ENCODE results near the gene AMOTL2. TPM values are rescaled to one million over a fixed set of nuclear protein-coding genes. Genes with fewer than 3 reads are reported as not detected.

The AMOTL2 gene
- total and polyA plus RNA-seq, 2 experiments from 2014 or later, result 17.9 to 102 TPM

DNA sequence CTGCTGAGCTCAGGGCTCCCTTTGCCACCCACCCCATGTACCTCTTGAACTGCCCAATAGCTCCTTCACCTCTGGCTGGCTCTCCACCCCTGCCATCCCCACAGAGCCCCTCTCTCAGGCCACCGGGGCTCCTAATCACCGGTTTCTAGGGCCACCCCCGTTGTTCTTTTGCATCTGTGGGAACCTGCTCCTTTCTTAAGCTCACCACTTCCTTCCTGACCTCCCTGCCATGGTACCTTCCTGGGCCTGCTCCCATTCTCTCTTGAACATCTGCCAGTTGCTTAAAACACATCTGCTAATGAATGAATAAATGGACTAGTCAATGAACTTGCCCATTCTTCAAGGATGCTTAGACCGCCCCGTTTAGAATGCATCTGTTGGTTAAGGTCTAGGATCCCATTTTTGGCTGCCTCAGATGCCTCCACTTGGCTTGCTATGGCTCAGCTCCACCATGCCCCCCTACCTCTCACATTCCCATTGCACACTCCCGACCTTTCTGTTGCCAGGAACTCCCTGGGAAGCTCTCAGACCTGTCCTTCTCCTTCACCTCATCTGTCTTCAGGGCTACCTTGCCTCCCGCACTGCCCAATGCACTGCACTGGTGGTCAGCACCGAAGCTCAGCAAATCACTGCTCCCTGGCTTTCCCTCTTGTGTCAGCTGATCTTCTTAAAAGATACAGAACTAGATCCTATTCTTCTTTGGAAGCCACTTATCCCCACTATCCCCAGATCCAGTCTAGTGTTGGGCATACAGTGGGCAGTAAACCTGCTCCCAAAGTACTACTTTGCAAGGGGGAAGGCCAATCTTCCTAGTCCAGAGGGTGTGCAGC, 9.1 kb downstream of the AMOTL2 start:
- no peak for ATAC-seq
- Histone ChIP-seq H3F3A (replicated peaks; ENCODE audit: low read depth) (peaks cover 36% of the 10 kb centered on the region), H3K36me3 (ENCODE audit: insufficient read depth) (peaks cover 56% of the 10 kb centered on the region), H3K27ac (ENCODE audit: low read depth) (peak overlapping the region; percentile 99), H3K79me2 (replicated peaks; ENCODE audit: insufficient read depth) (peaks cover 29% of the 10 kb centered on the region), H3K4me3 (peak overlapping the region; percentile 47), H4K20me1 (replicated peaks; ENCODE audit: insufficient read depth) (peaks cover 24% of the 10 kb centered on the region), H3K27me3 (ENCODE audit: insufficient read depth) (no peaks in the 10 kb centered on the region), H3K4me2 (peak overlapping the region; percentile 79), H2AFZ (no peak overlapping the region), H3K4me1 (ENCODE audit: insufficient read depth) (peaks cover 31% of the 10 kb centered on the region), H3K9me2 (ENCODE audit: insufficient read depth) (no peaks in the 10 kb centered on the region)
- no peaks in the 10 kb centered on the region; the same call in 2 of the 3 replicates for H3K9me3 Mint-ChIP-seq
- TF ChIP-seq JUNB (IDR thresholded peaks at IDR 0.05; ENCODE audit: unreplicated experiment) (no peak), NANOG (IDR thresholded peaks at IDR 0.05; ENCODE audit: borderline replicate concordance) (no peak), ZNF331 (CRISPR knock-in tag; IDR thresholded peaks at IDR 0.05; ENCODE audit: low read depth) (no peak), ZNF114 (CRISPR knock-in tag; IDR thresholded peaks at IDR 0.05) (no peak), EZH2 (IDR thresholded peaks at IDR 0.05; ENCODE audit: low read depth, unreplicated experiment) (no peak), STAT1 (IDR thresholded peaks at IDR 0.05; ENCODE audit: unreplicated experiment) (no peak), POLR2AphosphoS5 (IDR thresholded peaks at IDR 0.05; ENCODE audit: low read depth) (no peak), EZH2phosphoT487 (IDR thresholded peaks at IDR 0.05; ENCODE audit: unreplicated experiment) (no peak), CREB1 (CRISPR knock-in tag; IDR thresholded peaks at IDR 0.05; ENCODE audit: low read depth) (no peak)
- TF ChIP-seq, protein P1, sequence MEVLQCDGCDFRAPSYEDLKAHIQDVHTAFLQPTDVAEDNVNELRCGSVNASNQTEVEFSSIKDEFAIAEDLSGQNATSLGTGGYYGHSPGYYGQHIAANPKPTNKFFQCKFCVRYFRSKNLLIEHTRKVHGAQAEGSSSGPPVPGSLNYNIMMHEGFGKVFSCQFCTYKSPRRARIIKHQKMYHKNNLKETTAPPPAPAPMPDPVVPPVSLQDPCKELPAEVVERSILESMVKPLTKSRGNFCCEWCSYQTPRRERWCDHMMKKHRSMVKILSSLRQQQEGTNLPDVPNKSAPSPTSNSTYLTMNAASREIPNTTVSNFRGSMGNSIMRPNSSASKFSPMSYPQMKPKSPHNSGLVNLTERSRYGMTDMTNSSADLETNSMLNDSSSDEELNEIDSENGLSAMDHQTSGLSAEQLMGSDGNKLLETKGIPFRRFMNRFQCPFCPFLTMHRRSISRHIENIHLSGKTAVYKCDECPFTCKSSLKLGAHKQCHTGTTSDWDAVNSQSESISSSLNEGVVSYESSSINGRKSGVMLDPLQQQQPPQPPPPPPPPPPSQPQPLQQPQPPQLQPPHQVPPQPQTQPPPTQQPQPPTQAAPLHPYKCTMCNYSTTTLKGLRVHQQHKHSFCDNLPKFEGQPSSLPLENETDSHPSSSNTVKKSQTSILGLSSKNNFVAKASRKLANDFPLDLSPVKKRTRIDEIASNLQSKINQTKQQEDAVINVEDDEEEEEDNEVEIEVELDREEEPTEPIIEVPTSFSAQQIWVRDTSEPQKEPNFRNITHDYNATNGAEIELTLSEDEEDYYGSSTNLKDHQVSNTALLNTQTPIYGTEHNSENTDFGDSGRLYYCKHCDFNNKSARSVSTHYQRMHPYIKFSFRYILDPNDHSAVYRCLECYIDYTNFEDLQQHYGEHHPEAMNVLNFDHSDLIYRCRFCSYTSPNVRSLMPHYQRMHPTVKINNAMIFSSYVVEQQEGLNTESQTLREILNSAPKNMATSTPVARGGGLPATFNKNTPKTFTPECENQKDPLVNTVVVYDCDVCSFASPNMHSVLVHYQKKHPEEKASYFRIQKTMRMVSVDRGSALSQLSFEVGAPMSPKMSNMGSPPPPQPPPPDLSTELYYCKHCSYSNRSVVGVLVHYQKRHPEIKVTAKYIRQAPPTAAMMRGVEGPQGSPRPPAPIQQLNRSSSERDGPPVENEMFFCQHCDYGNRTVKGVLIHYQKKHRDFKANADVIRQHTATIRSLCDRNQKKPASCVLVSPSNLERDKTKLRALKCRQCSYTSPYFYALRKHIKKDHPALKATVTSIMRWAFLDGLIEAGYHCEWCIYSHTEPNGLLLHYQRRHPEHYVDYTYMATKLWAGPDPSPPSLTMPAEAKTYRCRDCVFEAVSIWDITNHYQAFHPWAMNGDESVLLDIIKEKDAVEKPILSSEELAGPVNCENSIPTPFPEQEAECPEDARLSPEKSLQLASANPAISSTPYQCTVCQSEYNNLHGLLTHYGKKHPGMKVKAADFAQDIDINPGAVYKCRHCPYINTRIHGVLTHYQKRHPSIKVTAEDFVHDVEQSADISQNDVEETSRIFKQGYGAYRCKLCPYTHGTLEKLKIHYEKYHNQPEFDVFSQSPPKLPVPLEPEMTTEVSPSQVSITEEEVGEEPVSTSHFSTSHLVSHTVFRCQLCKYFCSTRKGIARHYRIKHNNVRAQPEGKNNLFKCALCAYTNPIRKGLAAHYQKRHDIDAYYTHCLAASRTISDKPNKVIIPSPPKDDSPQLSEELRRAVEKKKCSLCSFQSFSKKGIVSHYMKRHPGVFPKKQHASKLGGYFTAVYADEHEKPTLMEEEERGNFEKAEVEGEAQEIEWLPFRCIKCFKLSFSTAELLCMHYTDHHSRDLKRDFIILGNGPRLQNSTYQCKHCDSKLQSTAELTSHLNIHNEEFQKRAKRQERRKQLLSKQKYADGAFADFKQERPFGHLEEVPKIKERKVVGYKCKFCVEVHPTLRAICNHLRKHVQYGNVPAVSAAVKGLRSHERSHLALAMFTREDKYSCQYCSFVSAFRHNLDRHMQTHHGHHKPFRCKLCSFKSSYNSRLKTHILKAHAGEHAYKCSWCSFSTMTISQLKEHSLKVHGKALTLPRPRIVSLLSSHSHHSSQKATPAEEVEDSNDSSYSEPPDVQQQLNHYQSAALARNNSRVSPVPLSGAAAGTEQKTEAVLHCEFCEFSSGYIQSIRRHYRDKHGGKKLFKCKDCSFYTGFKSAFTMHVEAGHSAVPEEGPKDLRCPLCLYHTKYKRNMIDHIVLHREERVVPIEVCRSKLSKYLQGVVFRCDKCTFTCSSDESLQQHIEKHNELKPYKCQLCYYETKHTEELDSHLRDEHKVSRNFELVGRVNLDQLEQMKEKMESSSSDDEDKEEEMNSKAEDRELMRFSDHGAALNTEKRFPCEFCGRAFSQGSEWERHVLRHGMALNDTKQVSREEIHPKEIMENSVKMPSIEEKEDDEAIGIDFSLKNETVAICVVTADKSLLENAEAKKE (CRISPR knock-in tag; IDR thresholded peaks at IDR 0.05), result no peak
- TF ChIP-seq, protein P2, sequence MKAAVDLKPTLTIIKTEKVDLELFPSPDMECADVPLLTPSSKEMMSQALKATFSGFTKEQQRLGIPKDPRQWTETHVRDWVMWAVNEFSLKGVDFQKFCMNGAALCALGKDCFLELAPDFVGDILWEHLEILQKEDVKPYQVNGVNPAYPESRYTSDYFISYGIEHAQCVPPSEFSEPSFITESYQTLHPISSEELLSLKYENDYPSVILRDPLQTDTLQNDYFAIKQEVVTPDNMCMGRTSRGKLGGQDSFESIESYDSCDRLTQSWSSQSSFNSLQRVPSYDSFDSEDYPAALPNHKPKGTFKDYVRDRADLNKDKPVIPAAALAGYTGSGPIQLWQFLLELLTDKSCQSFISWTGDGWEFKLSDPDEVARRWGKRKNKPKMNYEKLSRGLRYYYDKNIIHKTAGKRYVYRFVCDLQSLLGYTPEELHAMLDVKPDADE (IDR thresholded peaks at IDR 0.05), result no peak
- TF ChIP-seq, protein P3, sequence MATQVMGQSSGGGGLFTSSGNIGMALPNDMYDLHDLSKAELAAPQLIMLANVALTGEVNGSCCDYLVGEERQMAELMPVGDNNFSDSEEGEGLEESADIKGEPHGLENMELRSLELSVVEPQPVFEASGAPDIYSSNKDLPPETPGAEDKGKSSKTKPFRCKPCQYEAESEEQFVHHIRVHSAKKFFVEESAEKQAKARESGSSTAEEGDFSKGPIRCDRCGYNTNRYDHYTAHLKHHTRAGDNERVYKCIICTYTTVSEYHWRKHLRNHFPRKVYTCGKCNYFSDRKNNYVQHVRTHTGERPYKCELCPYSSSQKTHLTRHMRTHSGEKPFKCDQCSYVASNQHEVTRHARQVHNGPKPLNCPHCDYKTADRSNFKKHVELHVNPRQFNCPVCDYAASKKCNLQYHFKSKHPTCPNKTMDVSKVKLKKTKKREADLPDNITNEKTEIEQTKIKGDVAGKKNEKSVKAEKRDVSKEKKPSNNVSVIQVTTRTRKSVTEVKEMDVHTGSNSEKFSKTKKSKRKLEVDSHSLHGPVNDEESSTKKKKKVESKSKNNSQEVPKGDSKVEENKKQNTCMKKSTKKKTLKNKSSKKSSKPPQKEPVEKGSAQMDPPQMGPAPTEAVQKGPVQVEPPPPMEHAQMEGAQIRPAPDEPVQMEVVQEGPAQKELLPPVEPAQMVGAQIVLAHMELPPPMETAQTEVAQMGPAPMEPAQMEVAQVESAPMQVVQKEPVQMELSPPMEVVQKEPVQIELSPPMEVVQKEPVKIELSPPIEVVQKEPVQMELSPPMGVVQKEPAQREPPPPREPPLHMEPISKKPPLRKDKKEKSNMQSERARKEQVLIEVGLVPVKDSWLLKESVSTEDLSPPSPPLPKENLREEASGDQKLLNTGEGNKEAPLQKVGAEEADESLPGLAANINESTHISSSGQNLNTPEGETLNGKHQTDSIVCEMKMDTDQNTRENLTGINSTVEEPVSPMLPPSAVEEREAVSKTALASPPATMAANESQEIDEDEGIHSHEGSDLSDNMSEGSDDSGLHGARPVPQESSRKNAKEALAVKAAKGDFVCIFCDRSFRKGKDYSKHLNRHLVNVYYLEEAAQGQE (IDR thresholded peaks at IDR 0.05; ENCODE audit: unreplicated experiment), result no peak
- TF ChIP-seq, protein P4, sequence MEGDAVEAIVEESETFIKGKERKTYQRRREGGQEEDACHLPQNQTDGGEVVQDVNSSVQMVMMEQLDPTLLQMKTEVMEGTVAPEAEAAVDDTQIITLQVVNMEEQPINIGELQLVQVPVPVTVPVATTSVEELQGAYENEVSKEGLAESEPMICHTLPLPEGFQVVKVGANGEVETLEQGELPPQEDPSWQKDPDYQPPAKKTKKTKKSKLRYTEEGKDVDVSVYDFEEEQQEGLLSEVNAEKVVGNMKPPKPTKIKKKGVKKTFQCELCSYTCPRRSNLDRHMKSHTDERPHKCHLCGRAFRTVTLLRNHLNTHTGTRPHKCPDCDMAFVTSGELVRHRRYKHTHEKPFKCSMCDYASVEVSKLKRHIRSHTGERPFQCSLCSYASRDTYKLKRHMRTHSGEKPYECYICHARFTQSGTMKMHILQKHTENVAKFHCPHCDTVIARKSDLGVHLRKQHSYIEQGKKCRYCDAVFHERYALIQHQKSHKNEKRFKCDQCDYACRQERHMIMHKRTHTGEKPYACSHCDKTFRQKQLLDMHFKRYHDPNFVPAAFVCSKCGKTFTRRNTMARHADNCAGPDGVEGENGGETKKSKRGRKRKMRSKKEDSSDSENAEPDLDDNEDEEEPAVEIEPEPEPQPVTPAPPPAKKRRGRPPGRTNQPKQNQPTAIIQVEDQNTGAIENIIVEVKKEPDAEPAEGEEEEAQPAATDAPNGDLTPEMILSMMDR (conservative IDR thresholded peaks at IDR 0.05; ENCODE audit: low read depth in 2 of 2), result no peak
- H3K27me3 Mint-ChIP-seq (ENCODE audit: insufficient read depth, low read depth, poor library complexity), result peaks cover 16% of the 10 kb centered on the region
- no peak for DNase-seq (ENCODE audit: low spot score)
- H3K27ac Mint-ChIP-seq, result peak overlapping the region; percentile 95
- peak overlapping the region; percentile 64 for H3K4me3 Mint-ChIP-seq
- peaks cover 58% of the 10 kb centered on the region for H3K4me1 Mint-ChIP-seq
- peaks cover 97% of the 10 kb centered on the region for H3K36me3 Mint-ChIP-seq (ENCODE audit: low read depth)
